IPS-15b (cell line): ENCODE data around the gene PSTPIP1.

ENCODE experiments used
- H3K27me3 ChIP-seq: one replicate; pipeline ENCODE4 v1.6.1; 2013; ENCODE audit warnings: low read length; ENCODE audit not compliant: control insufficient read depth, insufficient read depth
- H3K36me3 ChIP-seq: one replicate; pipeline ENCODE4 v1.6.1; 2013; ENCODE audit warnings: low read length; ENCODE audit not compliant: control insufficient read depth, insufficient read depth
- H3K4me1 ChIP-seq: one replicate; pipeline ENCODE4 v1.6.1; 2013; ENCODE audit warnings: mild to moderate bottlenecking, low read length; ENCODE audit not compliant: control insufficient read depth, insufficient read depth
- H3K4me3 ChIP-seq: one replicate; pipeline ENCODE4 v1.5.1; 2013; ENCODE audit warnings: low read depth, low read length
- H3K9ac ChIP-seq: one replicate; pipeline ENCODE4 v1.6.1; 2013; ENCODE audit warnings: low read depth, mild to moderate bottlenecking, low read length
- H3K9me3 ChIP-seq: one replicate; pipeline ENCODE4 v1.6.1; 2013; ENCODE audit warnings: mild to moderate bottlenecking, low read length; ENCODE audit not compliant: control insufficient read depth, insufficient read depth

The PSTPIP1 gene

DNA sequence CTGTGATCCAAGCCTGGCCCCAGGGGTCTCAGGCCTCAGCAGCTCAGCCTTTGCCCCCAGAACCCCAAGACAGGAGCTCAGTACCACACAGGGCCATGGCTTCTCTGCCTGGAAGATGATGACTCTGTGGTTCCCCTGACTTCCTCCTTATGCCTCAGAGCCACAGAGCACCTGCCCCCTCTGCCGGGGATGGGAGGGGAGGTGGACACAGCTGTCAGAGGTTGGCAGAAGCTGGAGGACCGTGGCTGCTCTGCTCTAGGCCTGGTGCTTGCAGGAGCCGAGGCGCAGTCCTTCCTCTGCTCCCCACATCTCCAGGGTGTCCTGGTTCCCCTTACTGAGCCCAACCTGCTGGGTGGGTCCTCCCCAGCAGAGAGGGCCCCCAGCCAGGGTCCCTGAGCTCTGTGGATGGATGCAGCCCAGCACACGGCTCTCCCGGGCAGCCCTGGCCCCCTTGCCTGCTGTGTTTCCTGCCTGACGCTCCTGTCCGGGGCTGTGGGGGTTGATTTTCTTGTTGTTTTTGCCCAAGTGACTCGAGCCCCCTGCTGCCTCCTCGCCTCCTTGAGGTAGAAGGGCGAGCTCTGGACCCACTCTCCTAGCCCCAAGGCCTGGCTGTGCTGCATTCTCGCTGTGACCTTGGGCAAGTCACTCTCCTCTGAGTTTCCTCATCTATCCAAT lies 36.6 kb downstream of the PSTPIP1 start:
- Histone ChIP-seq H3K27me3 (peaks cover 6% of the 10 kb centered on the region), H3K9me3 (no peaks in the 10 kb centered on the region), H3K36me3 (peaks cover 3% of the 10 kb centered on the region), H3K9ac (no peak overlapping the region), H3K4me1 (peaks cover 2% of the 10 kb centered on the region), H3K4me3 (no peak overlapping the region)

DNA sequence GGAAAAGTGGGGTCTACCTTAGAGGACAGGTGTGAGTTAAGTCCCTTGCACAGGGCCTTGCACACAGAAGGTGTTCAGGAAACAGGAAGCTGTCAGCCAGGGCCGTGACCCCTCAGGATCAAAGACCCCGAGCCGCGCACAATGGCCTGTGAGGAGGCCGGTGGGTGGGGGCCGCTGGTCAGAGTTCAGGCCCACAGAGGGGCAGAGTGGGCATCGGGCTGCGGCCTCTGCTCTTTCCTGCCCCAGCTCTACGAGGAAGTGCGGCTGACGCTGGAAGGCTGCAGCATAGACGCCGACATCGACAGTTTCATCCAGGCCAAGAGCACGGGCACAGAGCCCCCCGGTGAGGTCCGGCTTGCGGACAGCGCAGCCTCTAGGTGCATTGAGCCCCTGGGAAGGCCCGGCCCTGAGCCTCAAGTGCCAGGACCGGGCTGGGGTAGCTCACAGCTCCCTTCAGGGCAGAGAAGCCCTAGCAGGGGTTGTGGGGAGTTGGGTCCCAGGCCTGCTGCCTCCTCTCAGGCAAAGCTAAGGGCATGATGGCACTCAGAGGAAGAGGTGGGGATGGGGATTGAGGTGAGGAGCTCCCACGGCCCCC lies 37.2 kb downstream of the PSTPIP1 start:
- H3K27me3 ChIP-seq = peaks cover 6% of the 10 kb centered on the region
- H3K9ac ChIP-seq = no peak overlapping the region
- no peak overlapping the region for H3K4me3 ChIP-seq
- H3K9me3 ChIP-seq = no peaks in the 10 kb centered on the region
- H3K36me3 ChIP-seq = peaks cover 3% of the 10 kb centered on the region
- peaks cover 2% of the 10 kb centered on the region for H3K4me1 ChIP-seq

DNA sequence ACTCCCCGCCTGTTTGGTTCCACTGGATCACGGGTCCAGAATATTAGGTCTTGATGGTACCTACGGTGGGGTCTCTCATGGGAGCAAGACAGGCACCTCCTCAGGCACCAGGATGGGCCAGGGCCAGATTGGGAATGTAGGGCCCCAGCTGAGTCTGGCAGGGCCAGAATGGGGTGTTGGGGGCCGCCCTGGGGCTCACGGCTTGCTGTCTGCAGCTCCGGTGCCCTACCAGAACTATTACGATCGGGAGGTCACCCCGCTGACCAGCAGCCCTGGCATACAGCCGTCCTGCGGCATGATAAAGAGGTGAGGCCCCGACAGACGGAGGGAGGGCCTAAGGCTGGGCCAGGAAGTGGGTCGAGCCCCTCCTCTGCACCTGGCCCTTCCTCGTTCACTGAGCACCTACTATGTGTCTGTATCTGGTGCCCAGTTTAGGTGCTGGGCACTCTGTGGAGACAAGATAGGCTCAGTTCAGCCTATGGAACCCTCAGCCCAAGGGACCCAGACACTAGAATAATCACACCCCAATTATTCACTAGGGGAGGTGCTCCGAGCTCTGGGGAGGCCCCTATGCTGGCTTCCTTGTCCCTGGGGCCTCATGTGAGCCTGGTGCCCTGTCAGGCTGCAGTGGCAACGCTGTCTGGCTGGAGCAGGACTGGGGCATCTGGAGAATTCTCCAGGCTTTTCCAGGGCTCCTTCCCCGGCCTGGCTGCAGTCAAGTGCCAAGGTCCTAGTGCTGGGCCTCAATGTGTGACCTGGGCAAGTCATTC lies 37.9 kb downstream of the PSTPIP1 start:
- Histone ChIP-seq H3K4me1 (peaks cover 2% of the 10 kb centered on the region), H3K4me3 (no peak overlapping the region), H3K27me3 (peaks cover 6% of the 10 kb centered on the region), H3K36me3 (peaks cover 6% of the 10 kb centered on the region), H3K9me3 (no peaks in the 10 kb centered on the region), H3K9ac (no peak overlapping the region)

DNA sequence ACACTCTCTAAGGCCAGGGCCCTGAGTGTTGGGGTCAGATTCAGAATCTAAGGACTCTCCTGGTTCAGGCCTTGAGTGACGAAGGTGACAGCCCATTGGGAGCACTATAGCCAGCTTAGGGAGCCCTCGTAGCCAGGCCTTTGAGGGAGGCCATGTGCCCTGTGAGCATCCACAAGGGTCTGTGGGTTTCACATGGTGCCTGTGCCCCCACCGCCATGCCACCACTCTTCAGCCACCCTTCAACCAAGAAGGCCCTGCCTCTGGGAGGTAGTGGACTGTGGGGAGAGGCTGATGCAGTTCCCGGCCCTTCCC lies 38.4 kb downstream of the PSTPIP1 start:
- H3K4me1 ChIP-seq = peaks cover 2% of the 10 kb centered on the region
- H3K27me3 ChIP-seq = peaks cover 6% of the 10 kb centered on the region
- H3K9ac ChIP-seq = no peak overlapping the region

GRCh38 chr15:77033729-77034671 lies 39.1 kb downstream of the PSTPIP1 start:
- Histone ChIP-seq H3K9ac (no peak overlapping the region), H3K4me3 (no peak overlapping the region), H3K4me1 (peaks cover 2% of the 10 kb centered on the region)

More for the DNA sequence above, 38.4 kb downstream of the PSTPIP1 start:
- no peaks in the 10 kb centered on the region for H3K9me3 ChIP-seq
- H3K4me3 ChIP-seq = no peak overlapping the region
- peaks cover 6% of the 10 kb centered on the region for H3K36me3 ChIP-seq

DNA sequence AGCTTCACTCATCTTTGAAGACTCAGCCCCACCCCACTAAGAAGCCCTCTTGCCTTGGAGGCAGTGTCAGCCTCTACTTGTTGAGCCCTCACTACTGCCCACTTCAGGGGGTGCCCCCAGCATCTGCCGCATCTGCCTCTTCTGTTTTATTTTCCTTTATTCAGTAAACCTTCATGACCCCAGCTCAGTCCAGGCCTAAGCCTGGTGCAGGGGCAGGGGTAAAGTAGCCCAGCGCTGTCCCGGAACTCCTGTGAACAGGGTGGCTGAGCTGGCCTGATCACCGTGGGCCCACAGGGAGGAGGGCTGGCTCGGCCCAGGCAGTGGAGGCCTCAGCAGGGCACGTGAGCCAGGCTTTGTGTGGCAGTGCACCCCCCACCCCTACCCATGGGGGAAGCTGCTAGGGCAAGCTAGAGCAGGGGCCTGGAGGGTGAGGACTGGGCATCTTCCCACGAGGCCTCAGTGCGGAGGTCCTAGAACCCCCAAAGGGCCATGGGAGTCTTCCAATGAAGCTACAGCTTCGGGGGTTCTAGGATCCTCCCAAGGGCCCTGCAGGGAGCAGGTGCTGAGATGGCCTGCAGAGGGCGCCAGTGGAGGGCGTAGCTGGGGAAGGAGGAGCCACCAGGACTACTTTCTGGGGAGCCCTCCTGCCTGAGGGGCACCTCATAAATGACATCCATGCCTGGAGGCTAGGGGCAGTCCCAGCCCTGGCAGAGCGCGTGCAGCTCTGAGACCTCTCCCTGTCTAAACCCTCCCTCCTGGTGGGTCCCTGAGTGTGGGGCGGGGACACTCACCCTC lies 40.0 kb downstream of the PSTPIP1 start:
- Histone ChIP-seq H3K4me3 (no peak overlapping the region), H3K36me3 (peaks cover 6% of the 10 kb centered on the region), H3K4me1 (peaks cover 2% of the 10 kb centered on the region), H3K9ac (no peak overlapping the region), H3K27me3 (no peaks in the 10 kb centered on the region), H3K9me3 (no peaks in the 10 kb centered on the region)

More at GRCh38 chr15:77033729-77034671, 39.1 kb downstream of the PSTPIP1 start:
- peaks cover 3% of the 10 kb centered on the region for H3K27me3 ChIP-seq
- H3K36me3 ChIP-seq = peaks cover 6% of the 10 kb centered on the region
- H3K9me3 ChIP-seq = no peaks in the 10 kb centered on the region

DNA sequence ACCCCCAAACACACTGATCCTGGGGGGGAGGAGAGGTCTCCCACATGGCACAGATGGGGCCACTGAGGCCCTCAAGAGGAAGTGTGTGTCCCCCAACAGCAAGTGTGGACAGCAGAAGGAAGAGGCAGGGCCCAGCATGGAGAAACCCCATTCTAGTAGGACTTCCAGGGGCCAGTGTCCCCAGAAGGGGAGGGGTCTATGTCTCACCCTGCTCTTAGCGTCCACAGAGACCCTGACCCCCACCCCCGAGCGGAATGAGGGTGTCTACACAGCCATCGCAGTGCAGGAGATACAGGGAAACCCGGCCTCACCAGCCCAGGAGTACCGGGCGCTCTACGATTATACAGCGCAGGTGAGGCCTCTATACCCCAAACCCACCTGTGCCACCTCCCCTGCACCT lies 40.7 kb downstream of the PSTPIP1 start:
- H3K36me3 ChIP-seq = peaks cover 6% of the 10 kb centered on the region
- no peaks in the 10 kb centered on the region for H3K27me3 ChIP-seq
- H3K9ac ChIP-seq = no peak overlapping the region
- no peak overlapping the region for H3K4me3 ChIP-seq
- H3K4me1 ChIP-seq = no peaks in the 10 kb centered on the region
- H3K9me3 ChIP-seq = no peaks in the 10 kb centered on the region

- H3K9me3 ChIP-seq = no peaks in the 10 kb centered on the region
- H3K4me1 ChIP-seq = no peaks in the 10 kb centered on the region
- H3K36me3 ChIP-seq = peaks cover 6% of the 10 kb centered on the region
- H3K4me3 ChIP-seq = no peak overlapping the region
- H3K27me3 ChIP-seq = no peaks in the 10 kb centered on the region
- H3K9ac ChIP-seq = no peak overlapping the region
These were observed 41.1 kb downstream of the PSTPIP1 start for GRCh38 chr15:77035999-77036471.

- H3K4me1 ChIP-seq = no peaks in the 10 kb centered on the region
- H3K9me3 ChIP-seq = no peaks in the 10 kb centered on the region
- no peak overlapping the region for H3K4me3 ChIP-seq
- H3K27me3 ChIP-seq = no peaks in the 10 kb centered on the region
- no peak overlapping the region for H3K9ac ChIP-seq
- H3K36me3 ChIP-seq = peaks cover 6% of the 10 kb centered on the region
These were observed 41.8 kb downstream of the PSTPIP1 start for GRCh38 chr15:77036537-77037387.
